ENCODE data around the gene TBC1D7.

The TBC1D7 gene

GRCh38 chr6:13273931-13274706, 54.2 kb downstream of the TBC1D7 start:
- CTCF ChIA-PET, result no interaction called here
- TF ChIP-seq ELF4 (IDR thresholded peaks at IDR 0.05) (no peak), L3MBTL2 (conservative IDR thresholded peaks at IDR 0.05) (no peak), FOXA1 (IDR thresholded peaks at IDR 0.05) (no peak), SUZ12 (IDR thresholded peaks at IDR 0.05) (no peak), ZNF384 (IDR thresholded peaks at IDR 0.05) (no peak), PKNOX1 (IDR thresholded peaks at IDR 0.05) (no peak), CTBP1 (IDR thresholded peaks at IDR 0.05; ENCODE audit: borderline replicate concordance) (no peak)
- no peak for DNase-seq (ENCODE audit: extremely low spot score)
- POLR2A ChIA-PET, result no interaction called here

- DNase-seq (ENCODE audit: extremely low spot score), result no peak
Observed at GRCh38 chr6:13273202-13273930, 55.0 kb downstream of the TBC1D7 start.

GRCh38 chr6:13272131-13273046, 55.9 kb downstream of the TBC1D7 start:
- DNase-seq (ENCODE audit: extremely low spot score), result no peak
- CTCF ChIA-PET, result interaction anchor here (0.5 kb wide), 1 partner anchor 1697 kb away, joined by 3 read pairs; no protein-coding TSS in a partner anchor
- TF ChIP-seq HDGF (IDR thresholded peaks at IDR 0.05; ENCODE audit: borderline replicate concordance) (no peak), ARNT (IDR thresholded peaks at IDR 0.05) (no peak), ELF4 (IDR thresholded peaks at IDR 0.05) (no peak), LEF1 (IDR thresholded peaks at IDR 0.05; ENCODE audit: borderline replicate concordance) (no peak), FOXK2 (IDR thresholded peaks at IDR 0.05) (no peak), BHLHE40 (IDR thresholded peaks at IDR 0.05; ENCODE audit: borderline replicate concordance) (no peak), NFRKB (IDR thresholded peaks at IDR 0.05) (no peak), CTBP1 (IDR thresholded peaks at IDR 0.05; ENCODE audit: borderline replicate concordance) (no peak), L3MBTL2 (conservative IDR thresholded peaks at IDR 0.05) (no peak), FOXA1 (IDR thresholded peaks at IDR 0.05) (no peak), FOXM1 (IDR thresholded peaks at IDR 0.05; ENCODE audit: borderline replicate concordance) (no peak), PKNOX1 (IDR thresholded peaks at IDR 0.05) (no peak), SUZ12 (IDR thresholded peaks at IDR 0.05) (no peak), TARDBP (IDR thresholded peaks at IDR 0.05) (no peak)
- POLR2A ChIA-PET, result no interaction called here

More at GRCh38 chr6:13273202-13273930, 55.0 kb downstream of the TBC1D7 start:
- ChIA-PET POLR2A (no interaction called here), CTCF (interaction anchor here (0.5 kb wide), 1 partner anchor 1698 kb away, joined by 3 read pairs; no protein-coding TSS in a partner anchor)
- TF ChIP-seq ARNT (IDR thresholded peaks at IDR 0.05), result no peak
- no peak for TF ChIP-seq CTBP1 (IDR thresholded peaks at IDR 0.05; ENCODE audit: borderline replicate concordance)

DNA sequence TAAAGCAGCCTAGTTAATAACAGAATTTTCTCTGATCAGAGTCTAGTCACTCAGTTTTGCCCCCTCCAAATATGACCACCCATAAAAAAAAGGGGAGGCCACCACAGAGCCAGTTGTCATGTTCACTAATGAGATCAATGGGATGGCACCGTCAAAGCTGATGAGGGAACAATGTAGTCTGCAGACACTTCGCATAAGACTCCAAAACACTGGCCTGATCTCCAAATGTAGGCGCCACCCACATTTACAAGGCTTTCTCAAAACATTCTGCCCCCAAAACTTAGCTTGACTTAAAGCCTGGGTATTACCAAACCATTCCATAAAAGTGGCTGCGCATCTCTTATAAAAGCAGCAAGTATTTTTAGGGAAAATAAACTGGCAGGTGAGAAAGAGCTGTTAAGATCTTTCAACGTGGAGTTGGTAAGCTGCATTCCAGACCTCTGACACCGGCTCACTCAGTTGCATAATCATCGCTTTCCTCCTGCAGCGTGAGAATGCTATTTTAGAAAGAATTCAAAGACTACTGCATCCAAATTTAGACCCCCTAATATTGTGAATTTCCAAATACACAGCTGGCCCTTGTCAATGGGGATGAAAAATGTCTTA, 59.3 kb downstream of the TBC1D7 start:
- no peak for DNase-seq (ENCODE audit: extremely low spot score)

More for the DNA sequence above, 59.3 kb downstream of the TBC1D7 start:
- ChIA-PET POLR2A (interaction anchor here (1.4 kb wide), 1 partner anchor 60 kb away, joined by 3 read pairs; no protein-coding TSS in a partner anchor), CTCF (interaction anchor here (0.5 to 0.6 kb wide), 3 partner anchors 153 to 1278 kb away, joined by 3 read pairs; no protein-coding TSS in a partner anchor)
- TF ChIP-seq PKNOX1 (IDR thresholded peaks at IDR 0.05) (no peak), ZNF384 (IDR thresholded peaks at IDR 0.05) (no peak), ARNT (IDR thresholded peaks at IDR 0.05) (no peak), NFRKB (IDR thresholded peaks at IDR 0.05) (no peak), FOXK2 (IDR thresholded peaks at IDR 0.05) (no peak), SUZ12 (IDR thresholded peaks at IDR 0.05) (no peak), BHLHE40 (IDR thresholded peaks at IDR 0.05; ENCODE audit: borderline replicate concordance) (no peak), L3MBTL2 (conservative IDR thresholded peaks at IDR 0.05) (no peak), CTBP1 (IDR thresholded peaks at IDR 0.05; ENCODE audit: borderline replicate concordance) (no peak), FOXM1 (IDR thresholded peaks at IDR 0.05; ENCODE audit: borderline replicate concordance) (no peak), SP1 (IDR thresholded peaks at IDR 0.05) (no peak), TARDBP (IDR thresholded peaks at IDR 0.05) (no peak), LEF1 (IDR thresholded peaks at IDR 0.05; ENCODE audit: borderline replicate concordance) (no peak)
